Ureter (tissue), 1 donor: ENCODE results near the gene NUP214. TPM values are rescaled to one million over a fixed set of nuclear protein-coding genes. Genes with fewer than 3 reads are reported as not detected.

Source experiments
- DNase-seq: peaks from one replicate; pipeline ENCODE4 v3.0.0-alpha.2; 2020; ENCODE audit warnings: low spot score
- total RNA-seq: library from RNA; stranded (reverse); gene quantifications from one replicate; pipeline ENCODE4 v1.2.4, GENCODE V29; 2023
- donor health status: DM: yes; HTN: yes; CAD: no.

NUP214 gene
- total RNA-seq = 83.3 TPM

GRCh38 chr9:131125288-131126058 lies at the start of gene NUP214:
Gene NUP214, plus strand, starts transcription at chr9:131125586. Its CDS starts 119 bp downstream, at chr9:131125705.
- DNase-seq = peak; percentile 99

GRCh38 chr9:131076347-131077195 lies 48.8 kb upstream of the NUP214 start:
- no peak for DNase-seq

- DNase-seq = no peak
These were observed 46.7 kb upstream of the NUP214 start for GRCh38 chr9:131078427-131079366.

- DNase-seq = no peak
These were observed 44.8 kb upstream of the NUP214 start for GRCh38 chr9:131080589-131080988.

GRCh38 chr9:131081868-131082267 lies 43.5 kb upstream of the NUP214 start:
- DNase-seq = no peak

- no peak for DNase-seq
These were observed 42.4 kb upstream of the NUP214 start for GRCh38 chr9:131082774-131083512.

- no peak for DNase-seq
These were observed 40.6 kb upstream of the NUP214 start for GRCh38 chr9:131084661-131085369.

GRCh38 chr9:131085370-131086122 lies 39.8 kb upstream of the NUP214 start:
- DNase-seq = no peak

- DNase-seq = no peak
These were observed 38.0 kb upstream of the NUP214 start for GRCh38 chr9:131087354-131087893.

- DNase-seq = no peak
These were observed 35.2 kb upstream of the NUP214 start for GRCh38 chr9:131090025-131090787.

GRCh38 chr9:131091352-131091992 lies 33.9 kb upstream of the NUP214 start:
- no peak for DNase-seq

- no peak for DNase-seq
These were observed 33.4 kb upstream of the NUP214 start for GRCh38 chr9:131092030-131092429.

GRCh38 chr9:131092548-131093440 lies 32.6 kb upstream of the NUP214 start:
- DNase-seq = no peak

GRCh38 chr9:131094015-131094414 lies 31.4 kb upstream of the NUP214 start:
- DNase-seq = no peak

- DNase-seq = peak; percentile 53
These were observed 30.8 kb upstream of the NUP214 start for GRCh38 chr9:131094622-131095021.

GRCh38 chr9:131095666-131096268 lies 29.6 kb upstream of the NUP214 start:
- no peak for DNase-seq
